ENCODE measurements around the gene ANKK1.

The ANKK1 gene

DNA sequence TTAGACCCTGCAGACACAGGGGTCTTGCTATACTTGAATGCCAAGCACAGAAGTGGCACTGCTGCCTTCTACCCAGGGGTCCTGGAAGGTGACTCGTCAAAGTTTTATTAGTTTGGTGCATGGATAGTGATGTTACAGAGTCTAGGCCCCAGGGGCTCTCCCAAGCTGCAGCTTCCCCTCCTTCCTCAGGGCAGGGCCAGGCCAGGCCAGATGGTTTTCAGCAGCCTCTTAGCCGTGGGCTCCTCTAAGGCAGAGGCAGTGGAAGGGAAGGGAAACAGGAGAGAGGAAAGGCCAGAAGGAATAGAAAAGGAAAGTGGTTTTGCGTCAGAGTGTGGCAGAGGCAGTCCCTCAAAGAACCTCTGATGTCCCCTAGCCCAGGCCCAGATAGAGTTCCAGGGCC lies 21.9 kb downstream of the ANKK1 start:
- DNase-seq: no peak

DNA sequence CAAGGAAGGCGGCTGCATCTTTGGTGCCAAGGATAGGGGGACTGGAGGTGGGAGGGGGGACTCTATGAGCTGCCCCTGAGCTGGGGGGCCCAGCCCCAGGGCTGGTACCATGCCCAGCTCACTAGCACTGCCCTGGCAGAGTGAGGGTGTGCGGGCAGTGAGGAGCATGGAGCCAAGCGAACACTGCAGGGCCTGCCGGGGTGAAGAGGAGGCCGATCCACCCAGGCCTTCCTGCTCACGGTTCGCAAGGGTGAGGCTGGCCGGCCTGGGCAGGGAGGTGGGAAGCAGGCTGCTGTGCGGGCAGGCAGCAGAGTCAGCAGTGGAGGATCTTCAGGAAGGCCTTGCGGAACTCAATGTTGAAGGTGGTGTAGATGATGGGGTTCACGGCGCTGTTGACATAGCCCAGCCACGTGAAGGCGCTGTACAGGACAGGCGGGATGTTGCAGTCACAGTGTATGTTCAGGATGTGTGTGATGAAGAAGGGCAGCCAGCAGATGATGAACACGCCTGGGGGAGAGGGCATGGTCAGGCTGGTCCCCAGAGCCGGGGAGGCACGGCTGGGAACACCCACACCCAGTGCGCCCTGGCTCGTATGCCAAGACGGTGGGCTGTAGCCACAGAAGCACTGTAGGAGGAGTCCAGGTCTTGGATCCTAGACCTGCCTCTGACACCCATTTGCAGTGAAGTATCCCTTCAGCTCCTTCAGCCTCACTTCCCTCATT lies 23.0 kb downstream of the ANKK1 start:
- DNase-seq: no peak

DNA sequence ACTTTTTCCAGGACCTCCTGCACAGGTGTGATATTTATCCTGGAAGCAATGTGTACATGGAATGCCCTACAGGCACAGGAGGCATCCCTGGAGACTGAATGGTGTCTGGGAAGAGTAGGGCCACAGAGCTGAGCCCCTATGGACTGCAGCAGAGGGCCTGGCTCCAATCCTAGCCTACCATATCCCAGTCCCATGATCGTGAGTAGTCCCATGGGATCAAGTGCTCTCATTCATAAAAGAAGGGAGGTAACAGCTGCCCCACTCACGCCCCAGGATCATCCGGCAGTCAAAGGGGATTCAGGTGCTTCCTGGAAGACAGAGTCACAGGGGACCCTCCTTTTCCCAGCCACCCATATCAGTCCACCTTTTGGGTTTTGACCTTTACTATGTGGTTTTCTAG lies 24.0 kb downstream of the ANKK1 start:
- no peak for DNase-seq

DNA sequence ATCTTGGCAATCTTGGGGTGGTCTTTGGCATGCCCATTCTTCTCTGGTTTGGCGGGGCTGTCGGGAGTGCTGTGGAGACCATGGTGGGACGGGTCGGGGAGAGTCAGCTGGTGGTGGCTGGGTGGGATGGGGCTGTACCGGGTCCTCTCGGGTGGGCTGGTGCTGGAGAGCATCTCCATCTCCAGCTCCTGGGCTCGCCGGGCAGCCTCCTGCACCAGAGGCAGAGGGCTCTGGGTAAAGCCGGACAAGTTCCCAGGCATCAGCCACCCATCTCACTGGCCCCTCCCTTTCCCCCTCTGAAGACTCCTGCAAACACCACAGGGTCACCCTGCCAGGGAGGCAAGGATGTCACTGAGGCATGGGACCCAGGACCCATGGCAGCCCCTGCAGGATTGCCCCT lies 25.1 kb downstream of the ANKK1 start:
- no peak for DNase-seq

DNA sequence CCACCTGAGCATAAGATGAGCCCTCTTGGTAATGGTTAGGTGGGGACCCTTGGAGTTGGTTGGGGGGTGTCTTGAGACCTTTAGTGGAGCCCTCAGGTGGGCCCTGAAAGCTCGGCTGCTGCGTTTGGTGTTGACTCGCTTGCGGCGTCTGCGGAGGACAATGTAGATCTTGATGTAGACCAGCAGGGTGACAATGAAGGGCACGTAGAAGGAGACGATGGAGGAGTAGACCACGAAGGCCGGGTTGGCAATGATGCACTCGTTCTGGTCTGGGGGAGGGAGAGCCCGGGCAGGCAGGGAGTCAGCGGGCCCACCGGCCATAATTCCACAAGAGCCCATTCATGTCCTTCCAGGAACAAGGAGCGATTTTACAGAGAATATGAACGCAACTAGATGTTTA lies 27.8 kb downstream of the ANKK1 start:
- DNase-seq: no peak

DNA sequence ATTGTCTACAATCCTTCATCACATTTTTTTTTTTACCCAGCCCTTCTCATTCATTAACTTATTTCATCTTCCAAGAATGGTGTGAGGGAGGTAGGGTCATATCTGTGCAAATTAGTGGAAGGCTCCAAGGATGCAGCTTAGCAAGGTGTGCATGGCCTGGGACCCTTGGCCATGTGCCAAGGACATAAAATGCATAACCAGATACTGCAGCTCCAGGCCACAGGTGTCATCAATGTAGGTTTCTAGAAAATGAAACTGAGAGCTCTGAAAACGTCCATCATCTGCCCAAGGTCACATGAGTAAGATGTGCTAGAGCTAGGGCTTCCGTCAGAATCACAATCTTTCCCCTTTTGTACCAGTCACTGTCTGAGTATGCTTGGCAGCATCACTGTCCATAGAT lies 29.8 kb downstream of the ANKK1 start:
- DNase-seq: no peak

DNA sequence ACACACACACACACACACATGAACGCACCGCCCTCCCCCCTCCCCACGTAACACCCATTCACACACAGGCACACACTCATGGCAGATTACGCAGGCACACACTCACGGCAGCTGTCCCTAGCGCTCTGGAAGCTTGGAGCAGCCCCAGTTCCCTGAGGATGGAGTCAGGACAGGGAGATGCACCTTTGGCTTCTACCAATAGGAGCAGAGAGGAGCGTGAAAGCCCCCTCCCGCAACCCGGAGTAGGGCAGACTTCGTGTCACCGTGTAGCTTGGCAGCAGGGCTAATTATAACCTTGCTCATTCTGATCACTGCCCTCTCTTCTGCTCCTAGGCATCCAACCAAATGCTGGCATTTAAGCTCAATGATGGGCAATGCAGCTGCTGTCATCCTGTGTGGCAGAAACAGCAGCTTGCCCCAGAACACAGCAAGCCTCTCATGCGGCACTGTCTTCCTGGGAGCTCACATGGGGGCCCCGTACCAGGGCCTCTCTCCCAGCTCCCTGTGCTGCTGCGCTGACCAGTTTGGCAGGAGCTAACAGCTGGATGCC lies 31.9 kb downstream of the ANKK1 start:
- no peak for DNase-seq

DNA sequence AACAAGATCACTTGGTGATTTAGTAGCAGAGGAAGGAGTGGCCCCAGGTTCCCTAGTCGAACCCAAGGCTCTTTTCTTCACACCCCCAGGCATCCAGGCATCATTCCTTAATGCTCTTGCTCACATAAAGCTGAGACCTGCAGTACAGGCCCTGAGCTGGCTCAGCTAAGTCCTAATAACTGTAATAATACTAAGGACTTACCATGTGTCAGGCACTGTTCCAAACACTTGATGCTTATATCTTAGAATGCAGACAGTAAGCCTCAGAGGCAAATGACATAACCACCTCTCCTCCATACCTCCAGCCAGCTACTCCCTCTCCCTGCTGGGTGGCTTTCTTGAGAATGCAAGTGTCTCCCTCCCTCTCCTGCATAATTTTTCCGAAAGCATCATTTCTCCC lies 33.2 kb downstream of the ANKK1 start:
- DNase-seq: no peak

DNA sequence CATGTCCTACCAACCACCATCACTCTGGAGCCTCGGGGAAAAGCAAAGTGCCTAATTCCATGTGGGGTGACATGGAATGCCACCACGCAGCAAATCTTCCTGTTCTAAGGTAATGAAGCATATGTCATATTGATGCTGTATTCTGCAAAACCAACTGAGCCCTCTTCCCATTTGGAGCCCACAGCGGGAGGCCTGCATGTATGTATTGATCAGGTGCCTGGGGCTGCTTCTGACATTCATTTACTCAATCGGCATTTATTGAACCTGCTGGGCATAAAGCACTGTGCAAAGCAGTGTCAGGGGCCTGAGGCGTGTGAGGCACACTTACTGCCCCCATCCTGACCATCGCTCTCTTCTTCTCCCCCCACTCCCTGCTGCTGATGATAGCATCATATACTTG lies 39.1 kb downstream of the ANKK1 start:
- DNase-seq: no peak

DNA sequence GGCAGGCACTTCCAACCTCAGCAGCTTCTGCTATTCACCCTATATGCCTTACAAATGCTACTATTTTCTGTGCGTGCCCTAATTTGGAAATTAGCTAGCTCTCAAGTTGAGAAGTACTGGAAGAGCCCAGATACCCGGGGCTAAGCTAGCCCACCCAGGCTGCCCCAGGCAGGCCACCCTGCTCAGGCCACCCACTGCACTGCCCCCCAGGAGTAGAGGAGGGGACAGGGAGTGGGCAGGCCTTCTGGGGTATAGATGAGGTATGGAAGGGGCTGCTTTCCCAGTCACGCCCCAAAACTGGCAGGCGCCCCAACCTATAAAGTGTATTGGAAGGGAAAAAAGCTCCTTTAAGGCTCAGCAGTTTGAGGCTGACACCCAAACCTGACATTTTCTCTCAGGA lies 44.2 kb downstream of the ANKK1 start:
- DNase-seq: no peak

DNA sequence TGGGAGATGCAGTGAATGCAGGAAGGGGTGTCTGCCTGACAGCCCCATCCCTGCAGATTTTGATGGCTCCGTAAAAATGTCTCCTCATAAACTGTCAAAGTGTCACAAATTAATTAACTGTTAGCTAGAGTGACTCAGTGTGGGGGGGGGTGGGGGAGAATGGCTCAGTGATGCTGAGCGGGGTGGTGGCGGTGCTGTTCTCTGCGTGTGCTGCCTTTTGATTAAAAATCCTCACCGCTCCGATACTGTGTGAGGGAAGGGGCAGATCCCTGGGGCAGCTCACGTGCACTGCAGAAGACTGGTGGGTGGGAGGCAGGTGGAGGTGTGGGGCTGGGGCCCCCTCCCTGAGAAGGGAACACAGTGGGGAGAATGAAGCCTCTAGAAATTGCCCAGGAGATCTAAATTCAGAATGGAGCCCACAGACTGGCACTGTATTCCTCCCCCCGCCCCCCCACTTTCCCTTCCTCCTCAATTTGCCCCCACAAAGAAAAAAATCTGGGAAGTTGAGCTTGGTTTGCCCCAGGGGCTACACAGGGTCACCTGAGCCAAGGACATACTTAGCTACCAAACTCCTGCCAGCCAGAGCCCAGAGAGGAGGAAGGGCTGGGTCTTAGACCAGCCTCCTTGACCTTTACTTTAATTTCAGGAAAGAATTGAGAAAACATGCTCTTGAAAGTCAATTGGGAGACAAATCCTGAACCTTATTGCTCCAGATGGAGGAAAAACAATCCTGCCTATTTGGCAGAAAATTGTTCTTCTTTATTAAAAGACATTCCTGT lies 47.8 kb downstream of the ANKK1 start:
- no peak for DNase-seq

DNA sequence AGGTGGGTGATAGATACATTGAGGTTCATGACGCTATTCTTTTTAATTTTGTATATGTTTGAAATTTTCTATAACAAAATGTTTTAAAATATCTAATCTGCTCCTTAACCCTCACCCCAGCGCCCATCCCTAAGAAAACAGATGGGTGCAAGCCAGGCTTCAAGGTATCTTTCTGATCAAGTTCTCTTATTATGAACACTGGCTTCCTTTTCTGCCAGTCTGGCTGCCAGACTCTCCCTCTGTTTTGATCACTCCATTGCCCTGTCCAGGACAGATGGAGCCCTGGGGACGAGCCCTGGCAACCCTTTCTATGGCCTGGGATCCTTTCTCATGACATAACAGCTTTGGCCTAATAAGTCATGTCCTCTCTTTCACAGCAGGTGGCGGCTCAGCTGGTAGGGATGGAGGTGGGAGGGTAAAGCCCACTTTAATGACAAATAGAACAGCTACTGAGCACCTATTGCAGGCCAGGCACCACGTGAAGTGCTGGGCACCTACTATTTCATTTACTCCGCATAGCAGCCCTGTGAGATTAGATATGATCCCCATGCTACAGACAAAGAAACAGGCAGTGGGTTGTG lies 49.2 kb downstream of the ANKK1 start:
- DNase-seq: no peak

DNA sequence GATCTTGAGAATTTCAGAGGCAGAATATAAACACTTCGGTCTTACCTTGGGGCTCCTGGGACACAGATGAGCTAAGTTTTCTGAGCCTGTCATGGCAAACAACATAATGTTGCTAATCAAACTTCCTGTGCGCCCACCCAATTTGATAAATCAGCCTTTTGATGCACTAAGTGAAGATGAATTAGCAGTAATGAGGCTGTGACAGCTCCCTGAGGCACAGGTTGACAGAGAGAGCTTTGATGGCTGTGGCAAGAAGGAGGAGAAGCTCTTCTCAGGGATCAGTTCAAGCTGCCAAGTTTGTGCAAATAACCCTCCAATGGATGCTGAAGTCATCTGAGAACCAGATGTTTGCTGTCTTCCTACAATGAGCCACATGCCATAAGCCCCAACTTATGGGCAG lies 53.2 kb downstream of the ANKK1 start:
- DNase-seq: no peak

DNA sequence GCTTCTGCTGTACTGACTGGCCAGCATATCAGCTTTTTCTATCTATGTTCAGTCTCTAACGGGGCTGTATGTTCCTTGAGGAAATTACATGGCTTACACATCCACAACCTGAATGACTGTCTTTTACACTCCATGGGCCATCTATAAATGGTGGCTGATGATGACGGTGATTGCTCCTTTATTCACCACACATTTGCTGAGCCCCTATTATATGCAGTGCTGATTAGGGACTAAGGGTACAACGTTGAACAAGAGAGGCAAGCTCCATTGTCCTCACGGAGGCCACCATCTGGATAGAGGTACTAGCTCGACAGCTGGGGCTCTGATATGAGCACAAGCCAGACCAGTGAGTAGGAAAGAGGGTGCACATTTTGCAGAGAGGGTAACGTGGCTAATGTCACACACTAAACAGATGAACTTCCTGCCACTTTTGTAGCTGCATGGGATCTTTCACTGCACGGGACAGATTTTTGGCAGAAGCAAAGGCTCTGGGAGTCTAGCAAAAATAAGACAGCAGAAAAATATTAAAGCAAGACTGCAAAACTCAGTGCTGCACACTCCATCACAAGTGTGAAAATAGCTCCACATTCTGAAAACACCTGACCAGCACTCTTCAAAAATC lies 57.0 kb downstream of the ANKK1 start:
- no peak for DNase-seq

DNA sequence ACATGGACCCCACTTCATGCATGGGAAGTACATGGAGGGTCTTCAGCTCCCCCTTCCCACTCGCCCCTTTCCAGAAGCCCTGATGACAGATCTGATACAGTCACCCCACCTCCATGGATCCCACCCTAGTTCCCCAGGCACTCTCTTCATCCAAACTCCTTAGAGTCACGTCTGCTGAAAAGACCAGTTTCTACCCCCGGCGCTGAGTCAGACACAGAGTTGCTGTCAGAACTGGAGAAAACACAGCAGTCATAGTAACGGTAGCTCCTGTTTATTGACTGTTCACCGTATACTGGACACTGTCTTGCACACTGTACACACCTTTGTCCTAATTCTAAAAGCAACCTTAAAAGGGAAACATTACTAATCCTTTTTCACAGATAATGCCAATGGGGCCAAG lies 58.5 kb downstream of the ANKK1 start:
- no peak for DNase-seq

DNA sequence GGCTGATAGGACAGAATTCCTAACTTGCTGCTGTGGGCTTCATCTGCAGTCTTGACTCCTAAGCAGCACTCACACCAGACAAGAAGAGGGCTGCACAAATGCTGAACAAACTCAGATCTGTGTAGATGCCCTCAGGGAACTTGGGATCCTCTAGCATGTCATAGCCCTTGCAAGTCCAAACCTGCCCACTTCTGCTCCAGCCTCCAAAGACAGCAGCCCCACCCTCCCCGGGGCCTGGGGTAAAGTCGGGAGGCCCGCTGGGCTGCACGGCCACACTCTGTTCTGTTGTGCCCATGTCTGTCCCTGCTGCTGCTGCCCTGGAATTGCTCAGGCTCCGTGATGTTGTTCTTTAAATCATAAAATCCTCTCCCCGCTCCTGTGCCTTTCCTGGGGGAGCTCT lies 59.4 kb downstream of the ANKK1 start:
- no peak for DNase-seq

DNA sequence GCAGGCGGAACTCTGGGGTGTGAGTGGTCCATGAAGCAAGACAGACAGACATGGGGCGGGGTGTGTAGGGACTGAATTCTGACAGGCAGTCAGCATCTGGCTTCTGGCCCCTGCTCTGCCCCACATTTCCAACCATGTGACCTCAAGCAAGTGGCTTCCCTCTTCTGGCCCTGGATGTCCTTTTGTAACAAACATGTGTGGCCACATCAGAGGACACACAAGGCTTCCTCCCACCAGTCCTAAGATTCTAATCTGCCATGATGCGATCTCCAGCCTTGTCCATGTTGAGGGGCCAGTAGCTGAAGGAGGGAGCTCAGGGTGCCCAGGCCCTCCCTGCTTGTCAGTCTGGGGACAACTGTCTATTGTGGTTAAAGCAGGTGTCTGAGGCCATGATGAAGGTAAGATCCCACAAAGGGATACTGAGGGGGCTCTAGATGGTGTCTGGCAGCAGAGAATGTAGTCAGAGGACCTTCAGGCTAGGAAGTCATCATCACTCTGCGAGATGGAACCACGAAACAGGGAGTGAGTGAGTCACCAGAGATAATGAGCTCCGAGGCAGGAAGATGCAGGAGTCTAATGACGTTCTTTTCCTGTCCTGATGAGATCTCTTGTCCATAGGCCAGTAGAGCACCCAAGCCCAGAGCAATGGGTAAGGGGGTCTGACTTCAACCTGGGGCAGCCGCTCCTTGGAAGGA lies 60.2 kb downstream of the ANKK1 start:
- DNase-seq: no peak

DNA sequence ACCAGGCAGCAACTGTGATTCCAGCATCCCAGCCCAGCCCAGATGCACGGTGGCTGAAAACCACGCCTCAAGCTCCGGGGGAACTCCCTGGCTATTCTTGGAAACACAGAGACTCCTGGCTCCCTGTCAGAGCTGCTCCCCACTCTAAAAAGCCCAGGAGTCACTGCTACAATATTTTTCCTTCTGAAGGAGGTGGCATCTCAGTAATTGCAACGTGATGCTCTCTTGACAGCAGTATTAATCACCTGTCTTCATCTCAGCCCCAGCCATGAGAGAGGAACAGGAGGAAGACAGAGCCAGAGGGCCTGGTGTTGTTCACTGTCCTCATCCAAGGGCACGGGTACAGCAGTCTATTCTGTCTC lies 60.7 kb downstream of the ANKK1 start:
- no peak for DNase-seq

DNA sequence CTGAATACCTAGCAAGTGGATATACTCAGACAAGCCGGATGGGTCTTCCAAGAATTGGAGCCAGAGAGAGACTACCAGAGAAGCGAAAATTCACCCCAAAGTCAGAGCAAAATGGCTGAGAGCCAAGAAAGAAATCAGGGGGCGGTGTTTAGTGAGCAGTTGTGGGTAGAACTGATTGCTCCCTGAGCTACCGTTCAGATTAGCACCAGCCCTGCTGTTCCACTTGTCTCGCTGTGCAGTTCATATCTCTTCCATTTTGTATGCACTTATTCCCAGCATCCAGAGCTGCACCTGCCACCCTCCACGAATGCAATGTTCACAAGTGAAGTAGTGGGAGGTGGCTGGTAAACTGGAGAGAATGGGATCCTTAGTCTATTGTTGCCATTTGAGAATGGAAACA lies 62.2 kb downstream of the ANKK1 start:
- DNase-seq: no peak
